ENCODE measurements around the gene C12orf43.

The C12orf43 gene

GRCh38 chr12:120964298-120964697 lies 52.0 kb downstream of the C12orf43 start:
- no peak overlapping the region for H3K9ac ChIP-seq (ENCODE audit: low read length)
- H3K4me1 ChIP-seq (ENCODE audit: low read length): no peaks in the 10 kb centered on the region
- H3K27ac ChIP-seq (ENCODE audit: low read length): no peak overlapping the region
- H3K36me3 ChIP-seq (replicated peaks; ENCODE audit: insufficient read depth, low read length): no peaks in the 10 kb centered on the region
- H3K4me2 ChIP-seq (ENCODE audit: low read depth, low read length): no peak overlapping the region
- H3K27me3 ChIP-seq (replicated peaks; ENCODE audit: insufficient read depth, low read length): no peaks in the 10 kb centered on the region
- H3K4me3 ChIP-seq (ENCODE audit: low read length): no peak overlapping the region
- DNase-seq: no peak
- no peaks in the 10 kb centered on the region for H3K9me3 ChIP-seq (replicated peaks; ENCODE audit: insufficient read depth, low read length)
- no peaks in the 10 kb centered on the region for H4K20me1 ChIP-seq (ENCODE audit: insufficient read depth, low read length)
- no peaks in the 10 kb centered on the region for H3K79me2 ChIP-seq (ENCODE audit: low read length)
- no peaks in the 10 kb centered on the region for H3F3A ChIP-seq (ENCODE audit: insufficient read depth, low read length)
- TF ChIP-seq, protein P1, sequence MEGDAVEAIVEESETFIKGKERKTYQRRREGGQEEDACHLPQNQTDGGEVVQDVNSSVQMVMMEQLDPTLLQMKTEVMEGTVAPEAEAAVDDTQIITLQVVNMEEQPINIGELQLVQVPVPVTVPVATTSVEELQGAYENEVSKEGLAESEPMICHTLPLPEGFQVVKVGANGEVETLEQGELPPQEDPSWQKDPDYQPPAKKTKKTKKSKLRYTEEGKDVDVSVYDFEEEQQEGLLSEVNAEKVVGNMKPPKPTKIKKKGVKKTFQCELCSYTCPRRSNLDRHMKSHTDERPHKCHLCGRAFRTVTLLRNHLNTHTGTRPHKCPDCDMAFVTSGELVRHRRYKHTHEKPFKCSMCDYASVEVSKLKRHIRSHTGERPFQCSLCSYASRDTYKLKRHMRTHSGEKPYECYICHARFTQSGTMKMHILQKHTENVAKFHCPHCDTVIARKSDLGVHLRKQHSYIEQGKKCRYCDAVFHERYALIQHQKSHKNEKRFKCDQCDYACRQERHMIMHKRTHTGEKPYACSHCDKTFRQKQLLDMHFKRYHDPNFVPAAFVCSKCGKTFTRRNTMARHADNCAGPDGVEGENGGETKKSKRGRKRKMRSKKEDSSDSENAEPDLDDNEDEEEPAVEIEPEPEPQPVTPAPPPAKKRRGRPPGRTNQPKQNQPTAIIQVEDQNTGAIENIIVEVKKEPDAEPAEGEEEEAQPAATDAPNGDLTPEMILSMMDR (IDR thresholded peaks at IDR 0.05; ENCODE audit: low read length): no peak
- H3K9me2 ChIP-seq (replicated peaks; ENCODE audit: insufficient read depth, low read length): no peaks in the 10 kb centered on the region
- H2AFZ ChIP-seq (ENCODE audit: low read length): no peak overlapping the region

DNA sequence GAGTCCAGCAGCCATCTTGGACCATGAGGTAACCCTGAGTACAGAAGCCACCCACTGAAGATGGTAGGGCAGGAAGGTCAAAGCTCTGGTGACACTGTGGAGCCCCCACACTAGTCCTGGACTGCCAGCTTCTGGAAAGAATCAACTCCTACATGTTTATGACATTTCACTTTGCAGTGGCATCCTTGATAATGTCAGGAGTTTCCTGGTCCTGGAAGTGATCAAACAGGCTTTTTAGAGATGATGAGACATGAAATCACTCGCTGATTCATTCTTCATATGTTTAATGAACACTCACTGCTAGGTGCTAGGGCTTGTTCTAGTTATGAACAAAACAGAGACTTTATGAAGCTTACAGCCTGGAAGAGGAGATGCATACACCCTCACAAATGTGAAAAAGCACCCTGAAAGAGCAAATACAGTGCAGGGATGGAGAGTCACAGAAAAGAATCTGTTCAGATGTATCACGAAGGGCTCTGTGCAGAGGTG lies 53.7 kb downstream of the C12orf43 start:
- no peaks in the 10 kb centered on the region for H3K79me2 ChIP-seq (ENCODE audit: low read length)
- TF ChIP-seq EZH2phosphoT487 (IDR thresholded peaks at IDR 0.05; ENCODE audit: low read length) (no peak), EZH2 (optimal IDR thresholded peaks at IDR 0.05; ENCODE audit: low read depth, low read length) (no peak)
- TF ChIP-seq, protein P1 (IDR thresholded peaks at IDR 0.05; ENCODE audit: low read length): no peak
- no peaks in the 10 kb centered on the region for H4K20me1 ChIP-seq (ENCODE audit: insufficient read depth, low read length)
- H2AFZ ChIP-seq (ENCODE audit: low read length): no peak overlapping the region
- H3K4me2 ChIP-seq (ENCODE audit: low read depth, low read length): no peak overlapping the region
- no peak for DNase-seq
- H3K4me1 ChIP-seq (ENCODE audit: low read length): no peaks in the 10 kb centered on the region
- H3K9me2 ChIP-seq (replicated peaks; ENCODE audit: insufficient read depth, low read length): no peaks in the 10 kb centered on the region
- H3K9ac ChIP-seq (ENCODE audit: low read length): no peak overlapping the region
- H3K27ac ChIP-seq (ENCODE audit: low read length): no peak overlapping the region
- H3K4me3 ChIP-seq (ENCODE audit: low read length): no peak overlapping the region
- no peaks in the 10 kb centered on the region for H3K27me3 ChIP-seq (replicated peaks; ENCODE audit: insufficient read depth, low read length)
- H3F3A ChIP-seq (ENCODE audit: insufficient read depth, low read length): no peaks in the 10 kb centered on the region
- no peaks in the 10 kb centered on the region for H3K36me3 ChIP-seq (replicated peaks; ENCODE audit: insufficient read depth, low read length)
- no peaks in the 10 kb centered on the region for H3K9me3 ChIP-seq (replicated peaks; ENCODE audit: insufficient read depth, low read length)

- no peak for DNase-seq
- no peak overlapping the region for H3K4me3 ChIP-seq (ENCODE audit: low read length)
- no peak overlapping the region for H3K9ac ChIP-seq (ENCODE audit: low read length)
- no peaks in the 10 kb centered on the region for H3K9me3 ChIP-seq (replicated peaks; ENCODE audit: insufficient read depth, low read length)
- H3F3A ChIP-seq (ENCODE audit: insufficient read depth, low read length): no peaks in the 10 kb centered on the region
- no peak overlapping the region for H3K4me2 ChIP-seq (ENCODE audit: low read depth, low read length)
- no peaks in the 10 kb centered on the region for H4K20me1 ChIP-seq (ENCODE audit: insufficient read depth, low read length)
- no peaks in the 10 kb centered on the region for H3K9me2 ChIP-seq (replicated peaks; ENCODE audit: insufficient read depth, low read length)
- no peak overlapping the region for H3K27ac ChIP-seq (ENCODE audit: low read length)
- no peaks in the 10 kb centered on the region for H3K36me3 ChIP-seq (replicated peaks; ENCODE audit: insufficient read depth, low read length)
- H3K79me2 ChIP-seq (ENCODE audit: low read length): no peaks in the 10 kb centered on the region
- no peak overlapping the region for H2AFZ ChIP-seq (ENCODE audit: low read length)
- TF ChIP-seq, protein P1 (IDR thresholded peaks at IDR 0.05; ENCODE audit: low read length): no peak
- TF ChIP-seq EZH2phosphoT487 (IDR thresholded peaks at IDR 0.05; ENCODE audit: low read length) (no peak), EZH2 (optimal IDR thresholded peaks at IDR 0.05; ENCODE audit: low read depth, low read length) (no peak)
- no peaks in the 10 kb centered on the region for H3K27me3 ChIP-seq (replicated peaks; ENCODE audit: insufficient read depth, low read length)
- no peaks in the 10 kb centered on the region for H3K4me1 ChIP-seq (ENCODE audit: low read length)
Measured at GRCh38 chr12:120961604-120962531, 54.4 kb downstream of the C12orf43 start.
